NCI-H524 (cell line): ENCODE results near the gene FAR1.

Experiments
- DNase-seq, 2 experiments: peaks; one replicate each; lab custom pipeline; 2025; lab: John Stamatoyannopoulos, UW

The FAR1 gene

GRCh38 chr11:13669544-13670488 is 1.3 kb downstream of the FAR1 start:
- peak in 1 of 2 experiments; percentile 11 for DNase-seq

DNA sequence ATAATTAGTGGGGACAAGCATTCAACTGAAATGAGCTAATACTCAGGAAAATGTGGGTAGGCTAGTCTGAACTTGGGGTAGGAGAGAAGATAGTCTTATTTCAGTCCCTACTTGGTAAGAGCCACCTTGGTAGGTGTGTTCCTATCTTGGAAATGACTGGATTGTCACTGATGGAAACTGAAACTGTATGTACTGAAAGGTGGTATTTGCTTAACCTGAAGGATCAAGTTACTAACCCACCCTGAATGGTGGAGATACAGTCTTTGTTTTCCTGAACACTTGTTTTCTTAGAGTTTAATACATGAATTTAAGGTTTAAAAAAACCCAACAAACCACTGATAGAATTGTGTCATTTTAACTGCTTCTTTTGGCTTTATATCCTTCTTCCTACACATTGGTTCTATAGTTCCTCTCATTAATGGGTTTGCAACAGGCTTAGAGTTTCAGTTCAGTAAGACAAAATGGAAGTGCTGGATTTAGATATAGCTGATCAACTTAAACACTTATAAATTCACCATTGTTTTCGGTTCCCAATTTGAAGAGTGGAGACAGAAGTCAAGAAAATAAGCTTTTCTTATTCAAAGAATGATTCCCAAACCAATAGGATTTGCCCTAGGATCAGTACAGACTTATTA is 4.2 kb downstream of the FAR1 start:
- DNase-seq = no peak

DNA sequence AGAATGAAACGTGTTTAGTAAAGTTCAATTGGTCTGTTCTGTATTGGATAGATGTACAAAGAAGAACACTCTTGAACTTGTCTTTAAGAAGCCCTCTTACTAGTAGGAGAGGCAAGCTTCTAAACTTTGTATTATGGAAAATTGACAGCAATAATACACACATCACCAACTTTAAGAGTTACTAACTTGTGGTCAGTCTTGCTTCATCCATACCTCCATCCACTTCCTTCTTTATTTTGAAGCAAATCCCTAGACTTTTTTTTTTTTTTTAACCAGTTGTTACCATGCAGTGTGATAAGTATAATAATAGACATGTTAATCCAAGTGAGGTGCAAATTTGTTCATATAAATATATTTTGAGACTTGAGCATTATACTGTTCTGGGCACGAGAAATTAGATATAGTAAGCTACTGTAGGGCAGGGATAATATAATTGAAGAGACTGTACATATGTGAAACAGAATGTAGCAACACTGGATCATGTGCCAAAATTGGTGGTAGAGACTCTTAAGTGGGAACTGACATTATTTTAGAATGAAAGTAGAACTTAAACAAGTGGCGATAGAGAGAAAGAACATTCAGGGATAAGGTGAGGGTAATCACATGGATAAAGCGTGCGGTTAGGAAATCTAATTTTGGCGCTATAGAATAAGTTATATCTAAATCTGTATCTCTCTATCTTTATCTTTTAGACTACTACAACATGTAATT is 6.5 kb downstream of the FAR1 start:
- DNase-seq = no peak

GRCh38 chr11:13676576-13676975 is 8.1 kb downstream of the FAR1 start:
- no peak for DNase-seq

DNA sequence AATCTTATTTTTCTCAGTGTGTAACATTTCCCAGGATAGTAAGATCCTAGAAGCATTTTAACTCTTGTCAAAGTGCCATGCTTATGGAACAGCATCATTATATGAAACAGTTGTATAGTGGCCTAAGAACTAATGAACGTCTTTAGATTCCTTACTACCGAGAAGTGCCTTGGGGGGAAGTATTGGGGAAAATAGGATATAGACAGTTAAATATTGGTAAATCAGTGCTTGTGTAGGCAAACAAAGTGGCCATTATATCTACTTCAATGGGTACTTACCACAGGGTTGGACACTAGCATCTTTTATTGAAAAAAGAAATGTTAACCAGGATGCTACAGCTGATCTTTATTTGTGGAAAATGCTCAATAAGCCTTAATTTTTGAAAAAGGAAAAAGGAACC is 11.3 kb downstream of the FAR1 start:
- no peak for DNase-seq

DNA sequence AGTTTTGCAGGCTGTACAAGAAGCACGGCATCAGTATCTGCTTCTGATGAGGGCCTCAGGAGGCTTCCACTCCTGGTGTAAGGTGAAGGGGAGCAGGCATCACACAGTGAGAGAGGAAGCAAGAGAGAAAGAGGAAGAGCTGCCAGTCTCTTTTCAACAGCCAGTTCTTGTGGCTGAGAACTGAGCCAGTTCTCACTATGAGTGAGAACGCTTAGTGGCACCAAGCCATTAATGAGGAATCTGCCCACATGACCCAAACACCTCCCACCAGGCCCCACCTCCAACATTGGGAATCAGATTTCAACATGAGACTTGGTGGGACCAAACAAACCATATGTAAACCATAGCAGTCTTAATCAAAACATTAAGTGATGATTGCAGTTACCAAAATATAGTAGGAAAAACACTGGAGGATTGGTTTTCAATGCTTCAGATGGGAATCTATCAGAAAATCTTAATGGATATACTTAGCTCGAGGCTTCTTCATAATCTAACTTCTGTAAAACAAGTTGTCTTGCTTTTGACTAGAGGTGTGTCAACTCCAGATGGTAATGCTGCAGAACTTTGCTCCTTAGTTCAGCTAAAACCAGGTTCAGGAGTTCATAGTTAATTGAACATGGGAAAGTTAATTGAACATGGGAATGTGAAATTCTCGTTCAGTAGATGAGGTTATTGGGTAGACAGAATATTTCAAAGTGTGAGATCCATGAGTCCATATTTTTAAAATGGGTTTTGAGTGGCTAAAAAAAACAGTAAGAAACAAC is 12.2 kb downstream of the FAR1 start:
- DNase-seq = no peak

- no peak for DNase-seq
Observed at GRCh38 chr11:13681446-13681845, 13.0 kb downstream of the FAR1 start.

DNA sequence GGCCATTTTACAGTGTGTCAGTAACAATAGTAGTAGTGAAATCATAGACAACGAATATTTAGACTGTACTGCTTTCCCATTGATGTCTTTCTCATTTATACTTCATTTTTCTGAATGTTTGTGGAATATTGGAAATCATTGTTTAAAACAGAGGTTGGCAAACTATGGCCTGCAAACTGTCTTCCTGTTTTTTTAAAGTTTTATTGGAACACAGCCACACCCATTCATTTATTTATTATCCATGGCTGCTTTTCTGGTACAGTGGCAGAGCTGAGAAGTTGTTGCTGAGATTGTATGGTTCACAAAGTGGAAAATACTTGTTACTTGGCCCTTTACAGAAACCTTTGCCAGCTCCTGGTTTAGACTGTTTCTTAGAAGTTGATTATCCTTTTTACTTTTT is 13.7 kb downstream of the FAR1 start:
- no peak for DNase-seq

GRCh38 chr11:13685461-13686108 is 17.1 kb downstream of the FAR1 start:
- DNase-seq = no peak

DNA sequence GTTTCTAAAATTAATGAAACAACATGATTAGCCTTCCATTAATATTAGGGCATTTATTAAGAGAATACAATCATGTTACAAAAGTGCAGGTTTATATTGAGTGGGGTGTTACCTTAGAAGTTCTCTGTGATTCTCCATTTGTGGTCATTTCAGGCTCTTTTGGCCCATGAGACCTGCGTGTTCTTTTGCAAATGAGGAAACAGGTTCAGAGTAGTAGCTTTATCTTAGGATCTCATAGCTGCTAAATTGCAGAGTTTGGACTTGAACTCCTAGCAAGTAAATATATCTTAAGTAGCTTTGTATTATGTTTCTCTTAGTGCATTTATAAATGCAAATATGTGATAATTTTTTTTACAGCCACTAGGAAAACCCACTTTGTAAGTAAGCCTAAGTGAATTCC is 18.3 kb downstream of the FAR1 start:
- no peak for DNase-seq

DNA sequence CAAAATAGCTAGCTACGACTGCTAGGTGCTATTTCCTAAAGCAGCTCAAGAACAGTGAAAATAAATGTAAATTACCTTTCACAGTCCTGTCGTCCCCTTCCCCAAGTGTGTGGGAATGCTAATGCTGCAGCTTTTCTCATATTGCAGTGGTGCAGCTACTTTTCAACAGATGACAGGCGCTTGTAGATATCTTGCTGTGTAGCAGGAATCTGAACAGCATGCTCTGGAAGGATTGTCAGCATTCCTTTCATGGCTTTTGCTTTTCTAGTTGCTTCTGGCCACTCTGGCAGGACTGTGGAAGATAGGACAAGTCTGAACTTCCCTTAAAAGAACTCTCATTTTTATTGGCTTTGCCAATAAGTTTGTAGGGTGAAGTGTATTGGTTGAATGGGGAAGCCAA is 18.8 kb downstream of the FAR1 start:
- no peak for DNase-seq

DNA sequence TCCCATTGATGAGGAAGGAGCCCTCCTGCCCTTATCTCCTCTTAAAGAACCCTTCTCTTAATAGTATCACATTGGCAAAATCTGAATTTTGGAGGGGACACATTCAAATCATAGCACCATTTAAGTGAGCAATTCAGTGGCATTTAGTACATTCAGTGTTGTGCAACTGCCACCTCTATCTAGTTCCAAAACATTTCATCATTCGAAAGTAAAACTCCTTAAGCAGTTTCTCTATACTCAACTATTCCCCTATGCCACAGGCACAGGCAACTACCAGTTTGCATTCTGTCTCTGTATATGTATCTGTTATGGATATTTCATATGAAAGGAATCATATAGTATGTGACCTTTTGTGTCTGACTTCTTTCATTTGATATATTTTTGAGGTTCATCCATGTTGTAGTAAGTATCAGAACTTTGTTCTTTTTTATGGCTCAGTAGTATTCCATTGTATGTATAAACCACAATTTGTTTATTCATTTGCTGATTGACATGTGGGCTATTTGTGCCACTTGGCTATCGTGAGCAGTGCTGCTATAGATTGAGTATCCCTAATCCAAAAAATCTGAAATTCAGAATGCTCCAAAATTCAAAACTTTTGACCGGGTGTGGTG is 22.9 kb downstream of the FAR1 start:
- no peak for DNase-seq

GRCh38 chr11:13692172-13692571 is 23.7 kb downstream of the FAR1 start:
- no peak for DNase-seq

DNA sequence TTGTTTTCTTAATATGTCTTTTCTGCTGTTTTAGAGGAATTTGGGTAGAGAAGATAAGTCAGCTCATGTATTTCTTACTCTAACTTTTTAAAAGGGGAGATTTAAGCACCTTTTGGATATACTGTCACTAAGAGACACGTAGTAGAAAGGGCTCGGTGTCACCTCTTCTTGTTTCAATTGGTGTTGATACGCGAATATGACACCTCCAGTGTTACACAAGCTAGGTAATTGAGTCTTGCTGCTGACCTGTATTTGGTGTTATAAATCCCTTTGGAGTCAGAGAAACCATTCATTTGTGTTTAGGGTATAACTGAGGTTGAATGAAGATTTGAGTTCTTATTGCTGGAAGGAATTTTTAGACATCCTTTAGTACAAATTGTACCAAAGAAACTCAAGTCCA is 25.6 kb downstream of the FAR1 start:
- no peak for DNase-seq

- DNase-seq = no peak
Observed at GRCh38 chr11:13695886-13696285, 27.4 kb downstream of the FAR1 start.

DNA sequence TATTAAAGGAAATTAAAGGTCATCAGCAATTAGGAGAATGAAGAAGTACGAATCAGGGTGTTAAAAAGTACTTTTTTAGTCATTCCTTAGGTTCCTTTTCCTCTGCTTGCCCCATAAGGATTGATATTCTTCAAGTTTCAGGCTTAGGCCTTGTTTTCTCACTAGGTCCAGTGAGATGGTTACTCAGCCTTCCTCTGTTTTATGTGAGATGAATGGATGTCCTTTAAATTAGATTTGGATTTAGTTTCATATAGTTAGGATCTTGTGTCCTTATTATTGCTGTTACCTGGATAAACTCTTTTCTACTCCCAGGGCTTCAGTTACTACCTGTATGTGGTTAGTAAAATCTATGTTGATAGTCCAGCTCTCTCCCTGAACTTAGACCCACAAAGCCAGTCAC is 29.2 kb downstream of the FAR1 start:
- DNase-seq = no peak

DNA sequence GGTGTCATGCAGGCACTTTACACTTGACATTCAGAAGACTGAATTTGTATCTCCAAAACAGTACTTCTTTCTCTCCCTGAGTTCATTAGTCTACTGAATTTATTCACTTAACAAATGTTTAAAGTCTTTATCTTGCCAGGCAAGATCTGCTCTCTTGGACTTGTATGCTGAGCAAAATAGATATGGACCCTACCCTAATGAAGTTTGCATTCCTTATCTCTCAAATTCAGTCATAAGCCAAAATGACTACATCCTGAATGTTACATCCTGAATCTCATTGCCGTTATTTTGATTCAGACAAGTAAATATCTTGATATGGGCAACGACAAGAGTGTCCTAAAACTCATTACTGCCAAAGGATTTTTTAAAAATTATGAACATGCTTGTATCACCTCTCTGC is 29.7 kb downstream of the FAR1 start:
- no peak for DNase-seq

- DNase-seq = no peak
Observed at GRCh38 chr11:13699041-13699440, 30.6 kb downstream of the FAR1 start.

DNA sequence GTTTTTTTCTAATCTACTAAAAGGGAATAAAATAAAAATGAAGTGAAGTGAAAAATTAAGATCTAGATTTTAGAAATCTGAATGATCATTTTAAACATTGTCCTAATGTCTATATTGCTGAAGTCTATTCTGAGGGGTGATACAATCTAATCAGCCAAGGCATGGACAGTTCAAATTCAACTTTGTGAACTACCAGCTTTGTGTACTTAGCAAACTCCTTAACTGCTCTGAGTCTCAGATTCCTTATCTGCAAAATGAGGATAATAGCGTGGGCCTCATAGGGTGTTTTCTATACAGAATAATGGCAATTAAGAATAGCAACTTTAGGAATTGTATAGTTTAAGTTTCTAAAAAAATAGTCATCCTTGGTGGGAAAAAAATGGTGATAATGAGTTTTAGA is 31.4 kb downstream of the FAR1 start:
- DNase-seq = no peak

DNA sequence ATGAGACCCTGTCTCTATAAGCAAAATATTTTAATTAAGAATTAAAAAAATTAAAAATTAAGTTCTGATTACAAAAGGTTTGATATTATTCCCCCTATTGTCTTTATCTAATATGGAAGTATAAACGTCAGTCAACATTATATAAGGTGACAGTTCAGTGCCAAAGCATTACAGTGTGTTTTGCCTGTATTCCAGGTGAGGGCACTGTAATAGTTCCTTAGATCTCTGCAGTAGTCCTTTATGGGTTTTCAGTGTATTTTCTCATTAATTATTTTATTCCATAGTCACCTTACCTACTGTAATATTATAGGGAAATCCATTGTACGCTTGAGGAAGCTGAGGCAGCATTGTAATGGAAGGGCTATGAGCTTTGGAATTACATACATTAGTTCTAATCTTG is 33.0 kb downstream of the FAR1 start:
- DNase-seq = no peak

DNA sequence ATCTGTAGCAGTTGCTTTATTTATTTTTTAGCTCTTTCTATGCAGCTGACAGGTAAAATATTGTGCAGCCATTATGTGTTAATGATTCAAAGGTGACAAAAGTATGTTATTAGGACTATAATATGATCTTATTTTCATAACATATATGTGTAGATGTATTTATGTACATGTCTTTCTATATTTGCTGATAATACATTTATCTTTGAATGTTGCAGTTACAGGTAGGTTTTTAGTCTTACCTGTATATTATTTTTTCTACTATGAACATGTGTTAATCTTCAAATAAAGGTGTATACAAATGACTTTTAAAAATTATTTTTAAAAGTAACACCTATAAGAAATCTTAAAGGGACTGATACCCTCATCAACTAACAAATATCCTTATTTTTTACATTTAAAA is 33.6 kb downstream of the FAR1 start:
- DNase-seq = no peak
